Lower lobe of right lung (tissue), 2 donors: ENCODE results near the gene PLK5. TPM values are rescaled to one million over a fixed set of nuclear protein-coding genes. Genes with fewer than 3 reads are reported as not detected.
A peak's percentile ranks its signal among the peaks of the same experiment; 100 is the strongest.
"Not testable (repeated sequence)": the region's sequence is repeated elsewhere in the genome, so short reads cannot be mapped to it uniquely, and the experiment has no call there.

Experiments
- ATAC-seq, 2 donors: fragments of 200-7000 bp; cut with Tn5 transposase; one replicate each; pipeline ENCODE4 v1.9.1; 2020 to 2022; ENCODE audit warnings: mild to moderate bottlenecking in 2 of 2, moderate library complexity in 2 of 2
- DNase-seq: peaks from one replicate; pipeline ENCODE4 v3.0.0-alpha.2; 2020
- H3K27ac ChIP-seq: fragments of 200-600 bp; one replicate; pipeline ENCODE4 v1.8.0; 2022
- H3K27me3 ChIP-seq: fragments of 200-600 bp; one replicate; pipeline ENCODE4 v1.8.0; 2022; ENCODE audit warnings: low read depth
- H3K36me3 ChIP-seq: fragments of 200-600 bp; one replicate; pipeline ENCODE4 v1.8.0; 2022; ENCODE audit warnings: mild to moderate bottlenecking
- H3K4me1 ChIP-seq: fragments of 200-600 bp; one replicate; pipeline ENCODE4 v1.8.0; 2022
- H3K4me3 ChIP-seq: fragments of 200-600 bp; one replicate; pipeline ENCODE4 v1.8.0; 2022; ENCODE audit warnings: mild to moderate bottlenecking
- H3K9me3 ChIP-seq: fragments of 200-600 bp; one replicate; pipeline ENCODE4 v1.8.0; 2022
- CTCF ChIP-seq: fragments of 200-600 bp; IDR thresholded peaks from one replicate; pipeline ENCODE4 v1.8.0; 2022; ENCODE audit warnings: antibody characterized with exemption, mild to moderate bottlenecking
- intact Hi-C: fragments of 100-400 bp; cut with DNase I; formaldehyde crosslinking; loops from one replicate; pipeline ENCODE4 v1.11.0; 2022
- total RNA-seq: library from RNA; stranded (reverse); fragmentation: NEBNext Ultra II Directional; extraction: Animal tissue kit (Norgen Biotek cat#: 25700); gene quantifications from one replicate; pipeline ENCODE4 v1.2.1, GENCODE V29; 2021
- donor health status: DM: no; HTN: yes; CAD: no; lungs with severe emphysema.

Gene PLK5
- total RNA-seq, 1 donor from 2014 or later = not detected

- no peaks in the 10 kb centered on the region for H3K36me3 ChIP-seq
- no peak for TF ChIP-seq CTCF
- no peak overlapping the region for H3K27ac ChIP-seq
- DNase-seq (no peak), ATAC-seq (no peak)
- intact Hi-C loops = no loop called here
- peaks cover 30% of the 10 kb centered on the region for H3K27me3 ChIP-seq
- peaks cover 9% of the 10 kb centered on the region for H3K4me1 ChIP-seq
- H3K9me3 ChIP-seq = no peaks in the 10 kb centered on the region
- H3K4me3 ChIP-seq = no peak overlapping the region
These were observed 28.7 kb upstream of the PLK5 start for GRCh38 chr19:1495051-1495798.

GRCh38 chr19:1495799-1496713 is 27.8 kb upstream of the PLK5 start:
- peaks cover 30% of the 10 kb centered on the region for H3K27me3 ChIP-seq
- H3K27ac ChIP-seq = no peak overlapping the region
- no peaks in the 10 kb centered on the region for H3K9me3 ChIP-seq
- no peaks in the 10 kb centered on the region for H3K36me3 ChIP-seq
- H3K4me3 ChIP-seq = no peak overlapping the region
- intact Hi-C loops = no loop called here
- DNase-seq = no peak
- TF ChIP-seq CTCF = no peak
- peaks cover 9% of the 10 kb centered on the region for H3K4me1 ChIP-seq
- ATAC-seq = peak; percentile 29 to 41

- H3K27me3 ChIP-seq = peaks cover 23% of the 10 kb centered on the region
- H3K27ac ChIP-seq = no peak overlapping the region
- H3K4me3 ChIP-seq = no peak overlapping the region
- ATAC-seq (peak in 1 of 2 donors; percentile 6), DNase-seq (no peak)
- intact Hi-C loops = no loop called here
- H3K4me1 ChIP-seq = no peaks in the 10 kb centered on the region
- H3K9me3 ChIP-seq = no peaks in the 10 kb centered on the region
- no peak for TF ChIP-seq CTCF
- H3K36me3 ChIP-seq = no peaks in the 10 kb centered on the region
These were observed 26.9 kb upstream of the PLK5 start for GRCh38 chr19:1496714-1497577.

GRCh38 chr19:1497578-1498235 is 26.2 kb upstream of the PLK5 start:
- Histone ChIP-seq H3K4me3 (no peak overlapping the region), H3K4me1 (no peaks in the 10 kb centered on the region), H3K9me3 (no peaks in the 10 kb centered on the region), H3K27ac (no peak overlapping the region), H3K36me3 (no peaks in the 10 kb centered on the region), H3K27me3 (peaks cover 27% of the 10 kb centered on the region)
- DNase-seq = no peak
- no peak for ATAC-seq
- intact Hi-C loops = no loop called here
- TF ChIP-seq CTCF = no peak

GRCh38 chr19:1499231-1499630 is 24.6 kb upstream of the PLK5 start:
- intact Hi-C loops, H3K4me3 ChIP-seq, ATAC-seq, H3K4me1 ChIP-seq, H3K27ac ChIP-seq, DNase-seq, H3K36me3 ChIP-seq, H3K9me3 ChIP-seq: not testable (repeated sequence)
- H3K27me3 ChIP-seq = peaks cover 39% of the 10 kb centered on the region
